Adrenal gland (tissue), 12 donors: ENCODE data around the gene SF3B3. TPM values are rescaled to one million over a fixed set of nuclear protein-coding genes. Genes with fewer than 3 reads are reported as not detected.

ENCODE experiments used
- DNase-seq, 7 donors: peaks; one replicate each; pipeline ENCODE4 v3.0.0-alpha.2; 2019 to 2020
- H3K27ac ChIP-seq, 5 donors: fragments of 200-600 bp; sonication (generic) in 4 of 5; 1 replicate in 3 of 5; 2 replicates in 2 of 5; pipeline versions ENCODE4 v1.5.1 to v1.8.0; 2016 to 2020; ENCODE audit warnings: mild to moderate bottlenecking in 1 of 5
- H3K27me3 ChIP-seq: fragments of 200-600 bp; 2 replicates; pipeline ENCODE4 v1.8.0; 2021
- H3K36me3 ChIP-seq, 2 donors: fragments of 200-600 bp; replicated peaks in 1 of 2; 1 replicate in 1 of 2; 2 replicates in 1 of 2; pipeline versions ENCODE4 v1.5.1 to v1.8.0; 2018 to 2022
- H3K4me1 ChIP-seq, 2 donors: fragments of 200-600 bp; replicated peaks in 1 of 2; 1 replicate in 1 of 2; 2 replicates in 1 of 2; pipeline versions ENCODE4 v1.5.1 to v1.8.0; 2018 to 2021
- H3K4me3 ChIP-seq, 4 donors: fragments of 200-600 bp; sonication (generic) in 3 of 4; one replicate each; pipeline ENCODE4 v1.5.1; 2016 to 2018
- H3K9me3 ChIP-seq, 3 donors: fragments of 200-600 bp; sonication (generic) in 1 of 3; replicated peaks in 1 of 3; 1 replicate in 2 of 3; 2 replicates in 1 of 3; pipeline versions ENCODE4 v1.5.1 to v1.8.0; 2016 to 2021
- CTCF ChIP-seq, 6 experiments: fragments of 450-650 bp in 4 of 6; fragments of 200-600 bp in 2 of 6; sonication (generic) in 1 of 6; IDR thresholded peaks; 1 replicate in 5 of 6; 2 replicates in 1 of 6; pipeline versions ENCODE4 v1.5.1 to v1.8.0; 2016 to 2021; ENCODE audit warnings: antibody characterized with exemption in 6 of 6, mild to moderate bottlenecking in 2 of 6, moderate library complexity in 1 of 6
- POLR2A ChIP-seq, 2 donors: fragments of 450-650 bp; IDR thresholded peaks; one replicate each; pipeline ENCODE4 v1.6.1; 2017; ENCODE audit warnings: antibody characterized with exemption in 2 of 2, mild to moderate bottlenecking in 2 of 2, moderate library complexity in 1 of 2
- WGBS, 4 donors: extraction: QIAGEN DNeasy Blood & Tissue Kit in 2 of 4; methylation state at CpG; one replicate each; pipeline versions ENCODE4 v1.1.5 to v1.1.7; 2013 to 2017; 5-methylcytosine and 5-hydroxymethylcytosine counted together
- intact Hi-C, 2 donors: fragments of 100-400 bp; cut with DNase I; formaldehyde crosslinking; loops; one replicate each; pipeline versions ENCODE4 v1.14.1 to v1.15.0; 2022 to 2023
- polyA plus RNA-seq, 3 donors: library from polyadenylated mRNA; stranded (reverse); fragments of 200-250 nt in 2 of 3; fragments of 350-450 nt in 1 of 3; fragmentation: Illumina TruSeq in 1 of 3; extraction: RNeasy Lipid Tissue Mini Kit (QIAGEN cat#74804) in 1 of 3; gene quantifications; one replicate each; pipeline ENCODE4 v1.2.3, GENCODE V29; 2013 to 2014
- total RNA-seq, 9 donors: library from RNA; depleted of rRNA in 4 of 9; stranded (reverse); fragments of >200 nt in 4 of 9; fragments of 120-200 nt in 1 of 9; fragmentation: NEBNext Ultra II Directional in 1 of 9; extraction: Animal tissue kit (Norgen Biotek cat#: 25700) in 1 of 9; gene quantifications; one replicate each; pipeline versions ENCODE4 v1.1.0 to v1.2.4, GENCODE V29; 2013 to 2023
- donor health status: healthy with polysubstance abuse.
- donor health status: Bipolar disorder and iron deficiency.
- donor health status: DM: yes; HTN: yes; CAD: no.
- donor health status: DM: no; HTN: no; CAD: no.
- donor health status: DM: no; HTN: no; CAD: no.
- donor health status: DM: yes; HTN: yes; CAD: no.

The SF3B3 gene
- total and polyA plus RNA-seq, 12 donors = 66.2 to 242 (median 139) TPM

GRCh38 chr16:70544548-70544947 lies 20.9 kb downstream of the SF3B3 start:
- intact Hi-C loops = no loop called here

GRCh38 chr16:70548936-70549335 lies 25.3 kb downstream of the SF3B3 start:
- Histone ChIP-seq H3K27me3 (no peaks in the 10 kb centered on the region), H3K27ac (no peak overlapping the region), H3K9me3 (no peaks in the 10 kb centered on the region), H3K36me3 (peaks cover 0 to 99% of the 10 kb centered on the region in 2 donors), H3K4me1 (peaks cover 0 to 13% of the 10 kb centered on the region in 2 donors), H3K4me3 (no peak overlapping the region)
- intact Hi-C loops = no loop called here
- TF ChIP-seq POLR2A (IDR thresholded peaks at IDR 0.05) (no peak), CTCF (IDR thresholded peaks at IDR 0.05) (no peak)
- DNase-seq = no peak
- WGBS, 4 donors = 76 to 84% (median 80%) methylated on average over 2 of the region's 2 CpGs

More at GRCh38 chr16:70544548-70544947, 20.9 kb downstream of the SF3B3 start:
- 80 to 95% (median 90%) methylated on average over 1 of the region's 1 CpG for WGBS, 4 donors
- Histone ChIP-seq H3K36me3 (peaks cover 0 to 100% of the 10 kb centered on the region in 2 donors), H3K4me3 (no peak overlapping the region), H3K4me1 (peaks cover 0 to 10% of the 10 kb centered on the region in 2 donors), H3K27ac (no peak overlapping the region), H3K9me3 (no peaks in the 10 kb centered on the region), H3K27me3 (no peaks in the 10 kb centered on the region)
- TF ChIP-seq POLR2A (IDR thresholded peaks at IDR 0.05) (no peak), CTCF (IDR thresholded peaks at IDR 0.05) (no peak)
- DNase-seq = no peak

GRCh38 chr16:70550082-70550481 lies 26.5 kb downstream of the SF3B3 start:
- intact Hi-C loops = no loop called here
- WGBS, 4 donors = 0 to 83% (median 58%) methylated on average over 1 of the region's 1 CpG
- Histone ChIP-seq H3K27ac (no peak overlapping the region), H3K4me1 (peaks cover 0 to 14% of the 10 kb centered on the region in 2 donors), H3K4me3 (no peak overlapping the region), H3K9me3 (no peaks in the 10 kb centered on the region), H3K27me3 (no peaks in the 10 kb centered on the region), H3K36me3 (peaks cover 0 to 99% of the 10 kb centered on the region in 2 donors)
- TF ChIP-seq CTCF (IDR thresholded peaks at IDR 0.05) (no peak), POLR2A (IDR thresholded peaks at IDR 0.05) (no peak)
- no peak for DNase-seq

- TF ChIP-seq POLR2A (IDR thresholded peaks at IDR 0.05) (no peak), CTCF (IDR thresholded peaks at IDR 0.05) (no peak)
- Histone ChIP-seq H3K9me3 (no peaks in the 10 kb centered on the region), H3K36me3 (peaks cover 0 to 99% of the 10 kb centered on the region in 2 donors), H3K4me1 (peaks cover 0 to 14% of the 10 kb centered on the region in 2 donors), H3K27me3 (no peaks in the 10 kb centered on the region), H3K27ac (no peak overlapping the region), H3K4me3 (no peak overlapping the region)
- no peak for DNase-seq
- 89 to 96% (median 93%) methylated on average over 3 of the region's 3 CpGs for WGBS, 4 donors
- intact Hi-C loops = no loop called here
Observed at GRCh38 chr16:70551788-70552187, 28.2 kb downstream of the SF3B3 start.
